Measurements from ENCODE around the gene CLCNKB. TPM values are rescaled to one million over a fixed set of nuclear protein-coding genes. Genes with fewer than 3 reads are reported as not detected.

The CLCNKB gene
- total RNA-seq, 1 donor from 2014 or later: not detected

- peaks cover 6 to 7% of the 10 kb centered on the region in 2 donors for H3K4me1 ChIP-seq
- no peak for DNase-seq (ENCODE audit: low spot score in 2 of 2)
- H3K36me3 ChIP-seq: no peaks in the 10 kb centered on the region
- H3K4me3 ChIP-seq: no peak overlapping the region
- intact Hi-C loops (cut with DNase I): no loop called here
- no peaks in the 10 kb centered on the region for H3K9me3 ChIP-seq
- no peaks in the 10 kb centered on the region for H3K27me3 ChIP-seq
- TF ChIP-seq, protein P1, sequence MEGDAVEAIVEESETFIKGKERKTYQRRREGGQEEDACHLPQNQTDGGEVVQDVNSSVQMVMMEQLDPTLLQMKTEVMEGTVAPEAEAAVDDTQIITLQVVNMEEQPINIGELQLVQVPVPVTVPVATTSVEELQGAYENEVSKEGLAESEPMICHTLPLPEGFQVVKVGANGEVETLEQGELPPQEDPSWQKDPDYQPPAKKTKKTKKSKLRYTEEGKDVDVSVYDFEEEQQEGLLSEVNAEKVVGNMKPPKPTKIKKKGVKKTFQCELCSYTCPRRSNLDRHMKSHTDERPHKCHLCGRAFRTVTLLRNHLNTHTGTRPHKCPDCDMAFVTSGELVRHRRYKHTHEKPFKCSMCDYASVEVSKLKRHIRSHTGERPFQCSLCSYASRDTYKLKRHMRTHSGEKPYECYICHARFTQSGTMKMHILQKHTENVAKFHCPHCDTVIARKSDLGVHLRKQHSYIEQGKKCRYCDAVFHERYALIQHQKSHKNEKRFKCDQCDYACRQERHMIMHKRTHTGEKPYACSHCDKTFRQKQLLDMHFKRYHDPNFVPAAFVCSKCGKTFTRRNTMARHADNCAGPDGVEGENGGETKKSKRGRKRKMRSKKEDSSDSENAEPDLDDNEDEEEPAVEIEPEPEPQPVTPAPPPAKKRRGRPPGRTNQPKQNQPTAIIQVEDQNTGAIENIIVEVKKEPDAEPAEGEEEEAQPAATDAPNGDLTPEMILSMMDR (IDR thresholded peaks at IDR 0.05): no peak
- H3K27ac ChIP-seq: no peak overlapping the region
Observed at GRCh38 chr1:16067127-16067768, 23.7 kb downstream of the CLCNKB start.

DNA sequence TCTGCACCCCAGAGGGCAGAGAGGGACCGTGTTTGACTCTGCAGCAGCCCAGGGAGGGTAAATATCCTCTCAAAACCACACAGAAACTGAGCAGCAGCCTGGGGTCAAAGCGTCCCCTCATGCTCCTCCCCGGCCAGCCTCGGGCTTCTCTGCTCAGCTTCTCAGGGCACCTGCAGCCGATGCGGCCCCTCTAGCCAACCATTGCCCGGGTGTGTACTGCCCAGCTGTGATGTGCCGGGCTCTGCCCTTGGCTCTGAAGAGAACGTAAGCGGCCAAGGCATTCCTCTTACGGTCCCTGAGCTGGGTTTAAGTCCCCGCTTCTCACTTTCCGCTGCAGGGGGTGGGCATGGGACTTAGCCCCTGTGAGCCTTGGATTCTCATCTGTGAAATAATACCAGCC, 24.4 kb downstream of the CLCNKB start:
- H3K36me3 ChIP-seq: no peaks in the 10 kb centered on the region
- intact Hi-C loops (cut with DNase I): no loop called here
- no peak for DNase-seq (ENCODE audit: low spot score in 2 of 2)
- TF ChIP-seq, protein P1 (IDR thresholded peaks at IDR 0.05): no peak
- H3K4me3 ChIP-seq: no peak overlapping the region
- H3K27ac ChIP-seq: no peak overlapping the region
- H3K9me3 ChIP-seq: no peaks in the 10 kb centered on the region
- H3K27me3 ChIP-seq: no peaks in the 10 kb centered on the region
- H3K4me1 ChIP-seq: peaks cover 8 to 9% of the 10 kb centered on the region in 2 donors

DNA sequence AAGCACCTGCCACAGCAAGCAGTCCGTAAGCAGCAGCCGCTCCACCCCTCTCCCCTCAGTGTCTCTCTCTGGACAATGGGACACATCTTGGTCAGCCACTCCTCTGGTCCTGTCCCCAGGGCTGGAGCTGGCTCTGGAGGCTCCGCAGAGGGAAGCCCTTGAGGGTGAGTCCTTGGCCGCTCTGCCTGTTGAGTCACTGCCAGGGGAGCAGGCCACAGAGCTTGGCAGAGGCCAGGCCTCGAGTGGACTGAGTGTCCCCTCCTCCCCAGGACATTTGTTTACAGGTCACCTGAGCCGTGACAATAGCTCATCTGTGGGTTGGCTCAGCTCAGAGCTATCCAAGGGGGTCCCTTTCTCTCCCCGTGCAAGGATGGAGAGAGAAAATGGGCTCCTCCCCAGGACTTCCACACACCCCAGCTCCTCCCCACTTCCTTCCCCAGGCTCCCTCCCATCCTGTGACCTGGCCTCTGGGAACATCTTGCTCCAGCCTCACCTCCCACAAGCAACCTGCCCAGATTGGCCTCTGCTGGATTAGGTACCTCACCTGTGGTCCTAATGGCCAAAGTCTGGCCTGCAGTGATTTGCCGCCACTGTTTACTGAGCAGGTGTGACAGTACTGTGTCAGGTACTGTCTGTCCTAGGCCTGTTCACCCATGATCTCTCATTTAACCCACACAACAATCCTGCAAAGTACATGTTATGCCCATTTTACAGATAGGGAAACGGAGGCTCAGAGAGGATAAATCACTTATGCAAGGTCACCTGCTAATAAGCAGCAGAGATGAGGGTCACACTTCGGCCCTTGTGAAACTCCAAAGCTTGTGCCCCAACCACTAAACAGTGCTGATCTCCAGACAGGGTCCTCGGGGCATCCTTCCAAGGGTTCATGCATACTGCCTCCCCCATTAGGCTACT, 25.0 kb downstream of the CLCNKB start:
- Histone ChIP-seq H3K9me3 (no peaks in the 10 kb centered on the region), H3K4me3 (no peak overlapping the region), H3K4me1 (peaks cover 11 to 14% of the 10 kb centered on the region in 2 donors), H3K36me3 (no peaks in the 10 kb centered on the region), H3K27me3 (no peaks in the 10 kb centered on the region), H3K27ac (no peak overlapping the region)
- TF ChIP-seq, protein P1 (IDR thresholded peaks at IDR 0.05): no peak
- intact Hi-C loops (cut with DNase I): no loop called here
- DNase-seq (ENCODE audit: low spot score in 2 of 2): peak in 1 of 2 donors; percentile 76

- intact Hi-C loops (cut with DNase I): no loop called here
- Histone ChIP-seq H3K27me3 (no peaks in the 10 kb centered on the region), H3K36me3 (no peaks in the 10 kb centered on the region), H3K27ac (no peak overlapping the region), H3K4me1 (peaks cover 24 to 28% of the 10 kb centered on the region in 2 donors), H3K9me3 (no peaks in the 10 kb centered on the region), H3K4me3 (no peak overlapping the region)
- no peak for DNase-seq (ENCODE audit: low spot score in 2 of 2)
- TF ChIP-seq, protein P1 (IDR thresholded peaks at IDR 0.05): no peak
Observed at GRCh38 chr1:16070640-16071355, 27.2 kb downstream of the CLCNKB start.

GRCh38 chr1:16071614-16072013, 28.0 kb downstream of the CLCNKB start:
- H3K27ac ChIP-seq: no peak overlapping the region
- DNase-seq (ENCODE audit: low spot score in 2 of 2): no peak
- peaks cover 24 to 30% of the 10 kb centered on the region in 2 donors for H3K4me1 ChIP-seq
- intact Hi-C loops (cut with DNase I): no loop called here
- no peaks in the 10 kb centered on the region for H3K9me3 ChIP-seq
- no peak overlapping the region for H3K4me3 ChIP-seq
- H3K27me3 ChIP-seq: no peaks in the 10 kb centered on the region
- TF ChIP-seq, protein P1 (IDR thresholded peaks at IDR 0.05): no peak
- H3K36me3 ChIP-seq: no peaks in the 10 kb centered on the region
